Small intestine (tissue), 7 donors: Measurements from ENCODE around the gene ENPP1. TPM values are rescaled to one million over a fixed set of nuclear protein-coding genes. Genes with fewer than 3 reads are reported as not detected.
A peak's percentile ranks its signal among the peaks of the same experiment; 100 is the strongest.

Experiments used
- DNase-seq, 2 donors: peaks; one replicate each; pipeline versions ENCODE4 v3.0.0 to v3.0.0-alpha.2; 2013
- FAIRE-seq: peaks from 2 replicates; lab custom pipeline; 2012; peaks lifted over from hg19 to GRCh38; lab: Jason Lieb, UNC
- H3K27ac ChIP-seq, 3 donors: one replicate each; pipeline ENCODE4 v1.5.1; 2013; ENCODE audit warnings: low read length in 2 of 3, mild to moderate bottlenecking in 2 of 3, control low read depth in 1 of 3, inconsistent platforms in 1 of 3, low read depth in 1 of 3, moderate library complexity in 1 of 3
- H3K27me3 ChIP-seq, 3 donors: one replicate each; pipeline ENCODE4 v1.6.1; 2013; ENCODE audit warnings: low read length in 3 of 3, inconsistent platforms in 1 of 3; ENCODE audit not compliant: control insufficient read depth in 3 of 3, insufficient read depth in 3 of 3
- H3K36me3 ChIP-seq, 3 donors: one replicate each; pipeline ENCODE4 v1.6.1; 2013; ENCODE audit warnings: low read length in 3 of 3, inconsistent platforms in 1 of 3, low read depth in 1 of 3, mild to moderate bottlenecking in 1 of 3, moderate library complexity in 1 of 3; ENCODE audit not compliant: control insufficient read depth in 3 of 3, insufficient read depth in 2 of 3
- H3K4me1 ChIP-seq, 3 donors: one replicate each; pipeline ENCODE4 v1.6.1; 2013; ENCODE audit warnings: low read length in 2 of 3, inconsistent platforms in 1 of 3, low read depth in 1 of 3, mild to moderate bottlenecking in 1 of 3, moderate library complexity in 1 of 3; ENCODE audit not compliant: control insufficient read depth in 3 of 3, insufficient read depth in 2 of 3
- H3K4me3 ChIP-seq, 3 donors: one replicate each; pipeline ENCODE4 v1.5.1; 2013; ENCODE audit warnings: low read length in 3 of 3, control low read depth in 1 of 3, inconsistent platforms in 1 of 3, low read depth in 1 of 3, mild to moderate bottlenecking in 1 of 3, moderate library complexity in 1 of 3
- H3K9me3 ChIP-seq, 2 donors: one replicate each; pipeline ENCODE4 v1.6.1; 2013; ENCODE audit warnings: low read depth in 1 of 2, low read length in 1 of 2; ENCODE audit not compliant: control insufficient read depth in 2 of 2, insufficient read depth in 1 of 2
- WGBS, 3 donors: extraction: QIAGEN DNeasy Blood & Tissue Kit; methylation state at CpG; one replicate each; pipeline ENCODE4 v1.1.7; 2013; 5-methylcytosine and 5-hydroxymethylcytosine counted together
- polyA plus RNA-seq, 4 donors: library from polyadenylated mRNA; stranded (reverse) in 3 of 4; unstranded in 1 of 4; fragments of 200-250 nt in 3 of 4; fragments of 120-200 nt in 1 of 4; gene quantifications; one replicate each; pipeline versions ENCODE4 v1.2.1 to v1.2.3, GENCODE V29; 2013
- donor health status: healthy with polysubstance abuse.
- donor health status: control.
- donor health status: control.
- donor health status: Bipolar disorder and iron deficiency.
- donor health status: healthy.

Gene ENPP1
- polyA plus RNA-seq, 4 donors: 0.57 to 11.4 (median 1.1) TPM

DNA sequence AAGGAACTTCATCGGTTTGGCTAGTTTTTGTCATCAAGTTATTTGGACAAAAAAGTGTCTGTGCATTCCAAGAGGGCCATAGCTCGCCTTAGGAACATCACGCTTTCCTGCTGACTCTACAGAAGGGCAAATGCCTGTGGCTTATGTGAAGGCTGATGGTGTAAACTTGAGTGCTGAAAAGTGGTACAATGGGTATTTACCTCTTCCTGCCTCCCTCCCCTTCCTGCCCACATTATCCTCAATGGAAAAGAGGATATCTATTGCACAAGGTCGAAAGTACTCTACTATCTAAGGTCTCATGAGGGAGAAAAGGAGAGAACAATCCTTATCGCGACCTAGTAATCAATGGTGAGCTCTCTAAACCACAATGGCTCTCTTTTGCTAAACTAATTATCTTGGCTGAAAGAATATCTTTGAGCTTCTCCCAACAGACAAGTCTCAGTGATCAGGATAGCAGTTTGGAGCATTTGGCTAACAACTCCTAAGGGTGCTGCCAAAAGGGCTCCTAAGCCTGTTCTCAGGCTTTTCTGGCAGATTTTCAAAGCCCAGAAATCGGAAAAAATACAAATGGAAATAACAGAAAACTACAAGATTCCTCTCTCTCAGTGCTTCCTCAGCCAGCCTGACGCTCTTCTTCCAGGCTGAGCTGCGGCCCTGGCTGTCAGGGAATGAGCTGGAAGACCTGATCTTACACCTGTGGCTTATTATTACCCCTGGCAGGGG is 42.6 kb upstream of the ENPP1 start:
- FAIRE-seq: no peak
- Histone ChIP-seq H3K27ac (peak overlapping the region in 1 of 3 donors; percentile 39), H3K4me3 (no peak overlapping the region), H3K9me3 (no peaks in the 10 kb centered on the region), H3K27me3 (no peaks in the 10 kb centered on the region), H3K36me3 (no peaks in the 10 kb centered on the region), H3K4me1 (peaks cover 0 to 12% (median 0%) of the 10 kb centered on the region in 3 donors)
- 67 to 79% (median 79%) methylated on average over 9 of the region's 9 CpGs for WGBS, 3 donors
- DNase-seq: peak in 1 of 2 donors; percentile 50

DNA sequence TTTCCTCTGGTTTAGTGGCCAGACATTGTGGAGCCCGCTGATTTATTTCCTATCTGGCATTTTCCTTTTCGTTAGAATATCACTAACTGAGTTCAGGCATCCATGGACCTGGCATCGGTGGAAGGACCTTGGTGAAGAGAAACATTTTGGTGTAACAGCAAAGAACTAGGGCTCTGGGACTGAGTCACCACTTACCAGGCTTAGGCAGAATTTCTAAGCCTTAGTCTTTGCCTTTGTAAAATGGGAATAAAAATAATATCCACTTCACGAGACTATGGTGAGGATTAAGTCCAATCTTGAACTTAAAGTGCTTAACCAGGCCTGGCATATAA is 42.0 kb upstream of the ENPP1 start:
- FAIRE-seq (no peak), DNase-seq (no peak)
- no peaks in the 10 kb centered on the region for H3K36me3 ChIP-seq
- WGBS, 3 donors: 77 to 80% (median 79%) methylated on average over 4 of the region's 4 CpGs
- H3K27me3 ChIP-seq: no peaks in the 10 kb centered on the region
- H3K4me1 ChIP-seq: peaks cover 0 to 12% (median 0%) of the 10 kb centered on the region in 3 donors
- no peak overlapping the region for H3K4me3 ChIP-seq
- H3K9me3 ChIP-seq: no peaks in the 10 kb centered on the region
- peak overlapping the region in 1 of 3 donors; percentile 39 for H3K27ac ChIP-seq

DNA sequence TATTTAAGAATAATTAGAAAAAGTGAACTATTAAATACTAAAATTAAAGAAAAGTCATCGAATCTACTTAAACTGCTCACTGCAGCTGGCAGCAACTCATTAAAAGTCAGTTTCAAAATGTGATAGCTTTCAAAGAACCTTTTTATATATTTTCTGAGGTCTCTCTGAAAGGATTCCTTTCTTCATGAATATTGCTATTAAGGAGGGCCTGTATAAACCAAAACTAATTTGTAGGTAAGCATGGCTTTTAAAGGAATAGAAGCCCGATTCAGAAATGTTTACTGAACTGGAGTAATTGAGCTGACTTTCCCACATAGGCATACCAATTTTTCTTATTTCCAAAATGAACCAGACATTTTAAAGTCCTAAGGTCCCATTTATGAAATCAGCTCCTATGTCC is 41.2 kb upstream of the ENPP1 start:
- WGBS, 3 donors: 84 to 86% (median 85%) methylated on average over 2 of the region's 2 CpGs
- Histone ChIP-seq H3K4me3 (no peak overlapping the region), H3K27me3 (no peaks in the 10 kb centered on the region), H3K9me3 (no peaks in the 10 kb centered on the region), H3K27ac (no peak overlapping the region), H3K36me3 (no peaks in the 10 kb centered on the region), H3K4me1 (peaks cover 0 to 12% (median 0%) of the 10 kb centered on the region in 3 donors)
- FAIRE-seq (no peak), DNase-seq (no peak)

DNA sequence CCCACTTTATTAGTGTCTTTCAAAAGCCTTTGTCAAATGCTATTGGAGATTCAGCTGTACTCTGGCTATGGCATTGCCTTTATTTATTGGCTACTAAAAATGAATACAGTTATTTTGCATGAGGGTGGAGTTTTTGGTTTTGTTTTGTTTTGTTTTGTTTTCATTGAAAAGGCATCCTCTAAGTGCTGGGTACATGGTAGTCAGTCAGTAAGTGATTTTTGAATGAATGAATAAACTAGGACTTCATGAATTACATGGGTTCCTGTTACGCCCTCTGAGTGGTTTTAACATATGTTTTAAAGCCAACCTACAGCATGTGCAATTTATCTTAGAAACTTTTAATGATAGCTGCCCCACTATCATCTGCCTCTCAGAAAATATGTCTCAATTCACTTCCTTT is 38.9 kb upstream of the ENPP1 start:
- Histone ChIP-seq H3K36me3 (no peaks in the 10 kb centered on the region), H3K27me3 (no peaks in the 10 kb centered on the region), H3K27ac (no peak overlapping the region), H3K4me3 (no peak overlapping the region), H3K4me1 (peaks cover 0 to 12% (median 0%) of the 10 kb centered on the region in 3 donors), H3K9me3 (no peaks in the 10 kb centered on the region)
- FAIRE-seq: no peak
- DNase-seq: no peak
- 71 to 95% (median 73%) methylated on average over 1 of the region's 1 CpG for WGBS, 3 donors

DNA sequence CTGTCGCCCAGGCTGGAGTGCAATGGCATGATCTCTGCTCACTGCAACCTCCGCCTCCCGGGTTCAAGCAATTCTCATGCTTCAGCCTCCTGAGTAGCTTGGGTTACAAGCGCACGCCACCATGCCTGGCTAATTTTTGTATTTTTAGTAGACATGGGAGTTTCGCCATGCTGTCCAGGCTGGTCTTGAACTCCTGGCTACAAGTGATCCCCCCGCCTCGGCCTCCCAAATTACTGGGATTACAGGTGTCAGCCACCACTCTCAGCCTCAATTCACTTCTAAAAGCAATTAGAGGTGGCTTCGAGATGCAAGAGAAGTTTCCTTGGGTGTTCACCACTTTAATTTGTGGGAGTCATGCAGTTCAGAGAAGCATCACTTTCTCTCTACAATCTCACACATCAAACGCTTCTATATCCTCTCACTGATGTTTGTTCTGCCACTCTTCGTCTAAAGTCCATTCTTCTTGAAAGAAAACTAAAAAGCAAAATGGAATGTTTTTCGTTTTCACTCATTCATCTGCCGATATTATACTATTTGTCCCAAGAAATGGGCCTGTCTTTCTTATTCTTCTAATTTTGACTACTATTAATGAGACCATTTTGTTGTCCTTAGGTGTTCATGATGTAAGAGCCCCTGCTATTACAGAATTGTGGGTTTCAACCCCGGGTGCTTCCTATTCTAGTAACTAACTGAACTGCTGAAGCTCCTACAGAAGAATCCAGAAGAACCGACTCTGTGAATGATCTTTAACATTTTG is 38.3 kb upstream of the ENPP1 start:
- 89 to 90% (median 90%) methylated on average over 15 of the region's 15 CpGs for WGBS, 3 donors
- Histone ChIP-seq H3K4me1 (peaks cover 0 to 12% (median 0%) of the 10 kb centered on the region in 3 donors), H3K27me3 (no peaks in the 10 kb centered on the region), H3K9me3 (no peaks in the 10 kb centered on the region), H3K36me3 (no peaks in the 10 kb centered on the region), H3K27ac (no peak overlapping the region), H3K4me3 (no peak overlapping the region)
- FAIRE-seq (no peak), DNase-seq (no peak)

DNA sequence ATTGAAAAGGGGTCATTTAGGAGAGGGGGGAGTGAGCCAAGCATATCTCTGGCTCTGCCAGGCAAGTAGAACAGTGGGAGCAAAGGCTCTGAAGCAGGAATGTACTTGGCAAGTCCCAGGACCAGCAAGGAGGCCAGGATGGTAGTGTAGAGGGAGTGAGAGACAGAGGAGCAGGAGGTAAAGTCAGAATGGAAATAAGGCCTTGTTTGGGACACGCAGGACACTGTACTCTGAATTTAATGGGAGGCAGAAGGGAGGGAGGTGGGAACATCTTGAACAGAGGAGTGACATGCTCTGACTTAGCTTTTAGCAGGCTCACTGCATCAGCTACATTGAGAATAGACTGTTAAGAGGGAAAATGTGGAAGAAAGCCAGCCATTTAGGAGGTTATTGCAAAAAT is 37.0 kb upstream of the ENPP1 start:
- FAIRE-seq: no peak

DNA sequence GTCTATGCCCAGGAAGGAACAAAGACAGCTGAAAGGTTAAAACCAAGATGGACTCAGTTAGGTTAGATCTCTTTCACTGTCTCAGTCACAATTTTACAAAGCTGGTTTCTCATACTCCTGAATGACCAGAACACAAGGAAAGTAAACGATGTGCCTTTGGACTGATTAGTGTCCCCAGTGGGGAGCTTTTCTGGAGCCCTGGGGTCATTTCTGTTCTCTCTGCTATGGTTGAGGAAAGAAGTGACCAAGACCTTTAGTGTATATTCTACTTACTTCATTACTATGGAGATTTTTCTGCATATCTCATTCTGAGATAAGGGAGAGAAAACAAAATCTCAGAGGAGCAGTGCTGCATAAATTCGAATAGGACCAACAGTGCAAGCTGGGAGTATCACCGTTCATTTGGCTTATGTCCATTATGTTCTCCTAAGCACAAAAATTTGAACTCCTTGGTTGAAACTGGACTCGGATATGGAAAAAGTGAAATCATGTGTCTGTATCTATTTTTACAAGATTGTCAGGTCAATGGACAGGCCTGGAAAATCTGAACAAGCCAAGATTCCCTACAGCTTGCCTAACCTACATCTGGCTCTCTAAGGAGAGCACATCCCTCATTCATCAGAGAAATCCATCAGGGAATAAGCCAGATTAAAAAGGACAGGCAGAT is 34.4 kb upstream of the ENPP1 start:
- H3K9me3 ChIP-seq: no peaks in the 10 kb centered on the region
- no peak overlapping the region for H3K27ac ChIP-seq
- 54 to 65% (median 62%) methylated on average over 4 of the region's 4 CpGs for WGBS, 3 donors
- H3K36me3 ChIP-seq: no peaks in the 10 kb centered on the region
- no peak overlapping the region for H3K4me3 ChIP-seq
- H3K4me1 ChIP-seq: peaks cover 0 to 22% (median 5%) of the 10 kb centered on the region in 3 donors
- FAIRE-seq: no peak
- no peaks in the 10 kb centered on the region for H3K27me3 ChIP-seq
- DNase-seq: no peak

More for the DNA sequence above, 37.0 kb upstream of the ENPP1 start:
- Histone ChIP-seq H3K9me3 (no peaks in the 10 kb centered on the region), H3K27me3 (no peaks in the 10 kb centered on the region), H3K4me1 (peaks cover 0 to 6% (median 1%) of the 10 kb centered on the region in 3 donors), H3K4me3 (no peak overlapping the region), H3K36me3 (no peaks in the 10 kb centered on the region), H3K27ac (no peak overlapping the region)
- DNase-seq: no peak
- WGBS, 3 donors: 85 to 94% (median 92%) methylated on average over 1 of the region's 1 CpG

DNA sequence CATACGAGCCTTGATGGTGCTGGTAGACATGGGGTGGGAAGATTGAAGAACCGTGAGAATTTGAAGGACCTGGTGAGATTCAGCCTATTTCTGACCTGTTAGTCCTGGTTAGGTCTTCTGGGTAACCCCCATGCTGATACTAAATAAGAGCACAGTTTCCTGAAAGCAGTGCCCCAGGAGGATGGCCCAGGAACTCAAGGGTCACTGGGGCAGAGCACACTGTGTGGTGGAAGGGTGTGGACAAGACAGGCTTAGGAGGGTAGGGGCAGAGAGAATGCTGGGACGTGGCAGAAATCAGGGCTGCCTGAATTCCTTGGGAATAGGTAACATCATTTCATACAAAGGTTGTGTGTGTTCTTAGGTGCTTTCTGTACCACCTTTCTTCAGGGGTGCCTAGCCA is 31.9 kb upstream of the ENPP1 start:
- Histone ChIP-seq H3K27ac (peak overlapping the region in 1 of 3 donors; percentile 90), H3K4me1 (peaks cover 0 to 24% (median 5%) of the 10 kb centered on the region in 3 donors), H3K9me3 (no peaks in the 10 kb centered on the region), H3K27me3 (no peaks in the 10 kb centered on the region), H3K4me3 (no peak overlapping the region), H3K36me3 (no peaks in the 10 kb centered on the region)
- 66 to 90% (median 86%) methylated on average over 3 of the region's 3 CpGs for WGBS, 3 donors
- DNase-seq: peak; percentile 17 to 19
- FAIRE-seq: no peak
